Neural progenitor cell (in vitro differentiated cells): ENCODE data around the gene CACUL1. TPM values are rescaled to one million over a fixed set of nuclear protein-coding genes. Genes with fewer than 3 reads are reported as not detected.
"Not testable (repeated sequence)": the region's sequence is repeated elsewhere in the genome, so short reads cannot be mapped to it uniquely, and the experiment has no call there.

ENCODE experiments used
- DNase-seq: peaks from one replicate; pipeline ENCODE4 v3.0.0-alpha.2; 2016; ENCODE audit warnings: low spot score
- H2AFZ ChIP-seq: fragments of 200-600 bp; sonication (generic); replicated peaks from 2 replicates; pipeline ENCODE4 v1.6.1; 2016; ENCODE audit warnings: antibody characterized with exemption
- H3F3A ChIP-seq: fragments of 200-600 bp; sonication (generic); 2 replicates; pipeline ENCODE4 v1.6.1; 2016; ENCODE audit warnings: antibody characterized with exemption, low read depth
- H3K27ac ChIP-seq: fragments of 200-600 bp; sonication (generic); 2 replicates; pipeline ENCODE4 v1.5.1; 2016; ENCODE audit warnings: mild to moderate bottlenecking
- H3K27me3 ChIP-seq: fragments of 200-600 bp; sonication (generic); 2 replicates; pipeline ENCODE4 v1.6.1; 2016; ENCODE audit warnings: mild to moderate bottlenecking, moderate library complexity
- H3K36me3 ChIP-seq: fragments of 200-600 bp; sonication (generic); 2 replicates; pipeline ENCODE4 v1.5.1; 2016
- H3K4me1 ChIP-seq: fragments of 200-600 bp; sonication (generic); 2 replicates; pipeline ENCODE4 v1.6.1; 2016; ENCODE audit warnings: mixed run types
- H3K4me2 ChIP-seq: fragments of 200-600 bp; sonication (generic); 2 replicates; pipeline ENCODE4 v1.6.1; 2016
- H3K4me3 ChIP-seq: fragments of 200-600 bp; sonication (generic); 2 replicates; pipeline ENCODE4 v1.5.1; 2016
- H3K79me2 ChIP-seq: fragments of 200-600 bp; sonication (generic); 2 replicates; pipeline ENCODE4 v1.6.1; 2016; ENCODE audit warnings: low read depth
- H3K9ac ChIP-seq: fragments of 200-600 bp; sonication (generic); 2 replicates; pipeline ENCODE4 v1.6.1; 2016
- H3K9me3 ChIP-seq: fragments of 200-600 bp; sonication (generic); 2 replicates; pipeline ENCODE4 v1.5.1; 2016; ENCODE audit warnings: low read depth
- H4K20me1 ChIP-seq: fragments of 200-600 bp; sonication (generic); 2 replicates; pipeline ENCODE4 v1.6.1; 2016; ENCODE audit warnings: low read depth
- H3K27ac Mint-ChIP-seq: 3 replicates; pipeline ENCODE4 v1.8.0; 2021; ENCODE audit warnings: mixed read lengths
- H3K27me3 Mint-ChIP-seq: 2 replicates; pipeline ENCODE4 v1.8.0; 2022; ENCODE audit warnings: low read depth, mild to moderate bottlenecking, inconsistent platforms, moderate library complexity, mixed read lengths; ENCODE audit not compliant: insufficient read depth
- H3K36me3 Mint-ChIP-seq: 3 replicates; pipeline ENCODE4 v1.8.0; 2021; ENCODE audit warnings: mixed read lengths
- H3K4me1 Mint-ChIP-seq: 3 replicates; pipeline ENCODE4 v1.8.0; 2021; ENCODE audit warnings: mixed read lengths
- H3K4me3 Mint-ChIP-seq: 3 replicates; pipeline ENCODE4 v1.8.0; 2021; ENCODE audit warnings: mild to moderate bottlenecking, moderate library complexity, mixed read lengths
- H3K9me3 Mint-ChIP-seq: 3 replicates; pipeline ENCODE4 v1.8.0; 2020; ENCODE audit warnings: mixed read lengths
- CTCF ChIP-seq: fragments of 200-600 bp; sonication (generic); IDR thresholded peaks from 2 replicates; pipeline ENCODE4 v1.5.1; 2017; ENCODE audit warnings: antibody characterized with exemption, mild to moderate bottlenecking
- EZH2 ChIP-seq: fragments of 200-600 bp; sonication (generic); IDR thresholded peaks from 2 replicates; pipeline ENCODE4 v1.6.1; 2017; ENCODE audit warnings: antibody characterized with exemption, mild to moderate bottlenecking, moderate library complexity
- EZH2phosphoT487 ChIP-seq: fragments of 200-600 bp; sonication (generic); IDR thresholded peaks from 2 replicates; pipeline ENCODE4 v1.6.1; 2017; ENCODE audit warnings: antibody characterized with exemption
- total RNA-seq: library from RNA; depleted of rRNA; stranded (reverse); fragments of >200 nt; gene quantifications from 2 replicates; pipeline ENCODE4 v1.2.3, GENCODE V29; 2015; ENCODE audit warnings: low replicate concordance

The CACUL1 gene
- total RNA-seq, 1 donor from 2014 or later: 38.8 TPM

GRCh38 chr10:118785551-118785950 is 30.8 kb upstream of the CACUL1 start:
- Histone ChIP-seq H3F3A (no peaks in the 10 kb centered on the region), H4K20me1 (no peaks in the 10 kb centered on the region), H3K4me1 (no peaks in the 10 kb centered on the region), H3K27me3 (no peaks in the 10 kb centered on the region), H3K9me3 (no peaks in the 10 kb centered on the region), H3K27ac (no peak overlapping the region), H3K4me3 (no peak overlapping the region), H3K9ac (no peak overlapping the region), H2AFZ (no peak overlapping the region), H3K36me3 (no peaks in the 10 kb centered on the region), H3K79me2 (no peaks in the 10 kb centered on the region), H3K4me2 (no peak overlapping the region)
- Mint-ChIP-seq H3K4me1 (peaks cover 2% of the 10 kb centered on the region), H3K4me3 (no peak overlapping the region), H3K27me3 (peaks cover 12% of the 10 kb centered on the region), H3K27ac (no peak overlapping the region), H3K9me3 (peaks cover 2% of the 10 kb centered on the region), H3K36me3 (no peaks in the 10 kb centered on the region)
- TF ChIP-seq EZH2phosphoT487: no peak
- TF ChIP-seq CTCF: no peak
- TF ChIP-seq EZH2: no peak
- no peak for DNase-seq

- Mint-ChIP-seq H3K4me1 (peaks cover 2% of the 10 kb centered on the region), H3K36me3 (no peaks in the 10 kb centered on the region), H3K27ac (peak overlapping the region; percentile 74), H3K27me3 (peaks cover 11% of the 10 kb centered on the region), H3K4me3 (no peak overlapping the region), H3K9me3 (peaks cover 2% of the 10 kb centered on the region)
- Histone ChIP-seq H3K36me3 (no peaks in the 10 kb centered on the region), H3K27ac (no peak overlapping the region), H3F3A (no peaks in the 10 kb centered on the region), H2AFZ (no peak overlapping the region), H3K4me3 (no peak overlapping the region), H3K9ac (no peak overlapping the region), H3K79me2 (no peaks in the 10 kb centered on the region), H3K27me3 (no peaks in the 10 kb centered on the region), H3K9me3 (no peaks in the 10 kb centered on the region), H4K20me1 (no peaks in the 10 kb centered on the region), H3K4me2 (no peak overlapping the region), H3K4me1 (no peaks in the 10 kb centered on the region)
- TF ChIP-seq EZH2phosphoT487 (no peak), CTCF (no peak), EZH2 (no peak)
- DNase-seq: no peak
These were observed 29.2 kb upstream of the CACUL1 start for GRCh38 chr10:118783776-118784545.

- not testable (repeated sequence) for H3K4me1 Mint-ChIP-seq, H3K36me3 ChIP-seq, H3K27ac Mint-ChIP-seq, H3K4me2 ChIP-seq, H3K9me3 ChIP-seq, H3K27ac ChIP-seq, H4K20me1 ChIP-seq, H3K36me3 Mint-ChIP-seq, H3K9ac ChIP-seq, H3K79me2 ChIP-seq, H3K9me3 Mint-ChIP-seq, H3K27me3 ChIP-seq, H3K4me1 ChIP-seq, H3K4me3 Mint-ChIP-seq, DNase-seq, H3K4me3 ChIP-seq, H2AFZ ChIP-seq, H3F3A ChIP-seq
- H3K27me3 Mint-ChIP-seq: peaks cover 11% of the 10 kb centered on the region
These were observed 28.2 kb upstream of the CACUL1 start for GRCh38 chr10:118782916-118783465.

- no peak overlapping the region for H3K4me3 ChIP-seq
- H3K9me3 ChIP-seq: no peaks in the 10 kb centered on the region
- H3K9me3 Mint-ChIP-seq: peaks cover 6% of the 10 kb centered on the region
- H3F3A ChIP-seq: no peaks in the 10 kb centered on the region
- H3K4me1 ChIP-seq: no peaks in the 10 kb centered on the region
- H3K79me2 ChIP-seq: no peaks in the 10 kb centered on the region
- no peaks in the 10 kb centered on the region for H3K36me3 ChIP-seq
- DNase-seq: no peak
- H3K27me3 ChIP-seq: no peaks in the 10 kb centered on the region
- H2AFZ ChIP-seq: no peak overlapping the region
- no peak overlapping the region for H3K27ac Mint-ChIP-seq
- peaks cover 7% of the 10 kb centered on the region for H3K27me3 Mint-ChIP-seq
- H4K20me1 ChIP-seq: no peaks in the 10 kb centered on the region
- H3K36me3 Mint-ChIP-seq: no peaks in the 10 kb centered on the region
- H3K4me3 Mint-ChIP-seq: no peak overlapping the region
- H3K9ac ChIP-seq: no peak overlapping the region
- no peak for TF ChIP-seq CTCF
- no peak for TF ChIP-seq EZH2
- no peak for TF ChIP-seq EZH2phosphoT487
- peaks cover 2% of the 10 kb centered on the region for H3K4me1 Mint-ChIP-seq
- no peak overlapping the region for H3K27ac ChIP-seq
- no peak overlapping the region for H3K4me2 ChIP-seq
These were observed 26.8 kb upstream of the CACUL1 start for GRCh38 chr10:118781541-118781940.
